Urothelium cell line (cell line): Measurements from ENCODE around the gene DIP2A.
"Not testable (repeated sequence)": the region's sequence is repeated elsewhere in the genome, so short reads cannot be mapped to it uniquely, and the experiment has no call there.

Experiments
- DNase-seq: peaks from one replicate; pipeline ENCODE4 v3.0.0; 2011; ENCODE audit warnings: low spot score, mixed read lengths
- FAIRE-seq: peaks from 2 replicates; lab custom pipeline; 2011; peaks lifted over from hg19 to GRCh38; lab: Jason Lieb, UNC

Gene DIP2A

DNA sequence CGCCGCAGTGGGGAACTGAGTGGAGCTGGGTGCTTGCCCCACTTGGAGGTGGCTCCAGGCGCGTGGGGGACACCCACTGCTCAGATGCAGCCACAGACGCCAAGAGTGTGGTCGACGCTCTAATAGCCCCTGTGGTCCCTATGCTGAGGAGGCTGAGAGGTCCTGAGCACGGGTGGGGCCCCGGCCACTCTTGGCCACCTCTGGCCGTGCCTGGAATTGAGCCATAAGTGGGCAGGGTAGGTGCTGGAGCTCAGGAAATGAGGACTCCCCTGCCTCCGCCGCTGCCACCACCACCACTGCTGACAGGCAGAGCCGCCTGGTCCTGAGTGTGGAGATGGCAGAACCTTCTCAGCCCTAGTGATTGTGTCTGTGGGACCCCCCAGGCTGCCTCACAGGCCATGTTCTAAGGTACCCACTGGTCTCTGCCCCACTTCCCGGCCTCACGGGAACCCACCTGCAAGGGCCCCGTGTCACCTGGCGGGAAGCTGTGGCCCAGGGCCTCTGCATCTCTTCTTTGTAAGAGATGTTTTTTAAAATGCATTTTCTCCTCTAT, 34.6 kb upstream of the DIP2A start:
- DNase-seq (no peak), FAIRE-seq (no peak)

DNA sequence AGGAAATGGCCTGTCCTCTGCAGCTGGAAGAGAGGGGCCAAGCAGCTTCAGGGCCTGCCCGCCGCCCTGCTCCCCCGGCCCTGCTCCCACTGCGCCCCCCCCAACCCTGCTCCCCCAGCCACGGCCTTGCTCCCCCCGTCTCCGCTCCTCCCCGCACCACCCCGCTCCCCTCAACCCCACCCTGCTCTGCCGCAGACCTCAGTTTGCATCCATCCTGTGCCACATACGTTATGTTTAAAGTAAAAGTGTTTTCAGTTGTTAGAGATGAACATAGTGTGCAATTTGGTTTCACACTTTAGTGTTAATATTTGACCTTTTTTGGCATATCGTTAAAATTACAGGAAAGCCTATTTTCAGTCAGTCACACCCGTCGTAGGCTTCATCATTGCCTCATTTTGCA, 34.1 kb upstream of the DIP2A start:
- no peak for FAIRE-seq
- DNase-seq: no peak

DNA sequence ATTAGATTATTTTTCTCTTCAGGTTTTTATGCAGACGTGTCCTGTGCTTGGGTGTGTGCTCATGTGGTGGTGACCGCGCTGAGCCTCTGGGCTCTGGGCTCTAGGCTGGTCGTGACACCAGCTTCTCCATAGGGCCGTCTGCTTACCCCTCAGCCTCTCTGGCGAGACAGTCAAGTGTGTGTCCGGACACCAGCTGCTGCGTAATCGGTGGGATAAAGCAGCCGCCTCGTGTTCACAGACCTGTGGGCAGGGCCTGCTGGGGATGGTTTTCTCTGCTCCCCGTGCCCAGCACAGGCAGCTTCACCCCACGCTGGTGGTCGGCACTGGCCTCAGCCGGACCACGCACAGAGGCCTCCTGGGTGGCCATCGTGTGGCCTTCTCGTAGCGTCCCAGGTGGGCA, 33.6 kb upstream of the DIP2A start:
- DNase-seq (no peak), FAIRE-seq (no peak)

DNA sequence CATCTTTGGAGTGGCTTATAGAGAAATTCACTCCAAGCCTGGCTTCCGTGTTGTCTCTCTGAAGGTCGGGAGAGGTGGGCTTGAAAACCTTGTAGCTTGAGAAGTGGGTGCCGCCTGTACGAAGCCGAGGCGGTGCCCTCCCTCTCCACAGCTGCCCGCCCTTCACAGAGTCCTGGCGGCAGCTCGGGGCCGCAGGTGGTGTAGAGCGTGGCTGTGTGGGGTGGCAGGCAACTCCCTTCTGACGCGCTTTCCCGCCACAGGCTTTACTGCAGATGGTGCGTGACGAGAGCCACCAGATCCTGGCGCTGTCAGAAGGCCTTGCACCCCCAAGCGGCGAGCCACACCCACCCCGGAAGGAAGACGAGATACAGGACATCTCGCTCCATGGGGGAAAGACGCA, 33.1 kb upstream of the DIP2A start:
- DNase-seq (no peak), FAIRE-seq (no peak)

DNA sequence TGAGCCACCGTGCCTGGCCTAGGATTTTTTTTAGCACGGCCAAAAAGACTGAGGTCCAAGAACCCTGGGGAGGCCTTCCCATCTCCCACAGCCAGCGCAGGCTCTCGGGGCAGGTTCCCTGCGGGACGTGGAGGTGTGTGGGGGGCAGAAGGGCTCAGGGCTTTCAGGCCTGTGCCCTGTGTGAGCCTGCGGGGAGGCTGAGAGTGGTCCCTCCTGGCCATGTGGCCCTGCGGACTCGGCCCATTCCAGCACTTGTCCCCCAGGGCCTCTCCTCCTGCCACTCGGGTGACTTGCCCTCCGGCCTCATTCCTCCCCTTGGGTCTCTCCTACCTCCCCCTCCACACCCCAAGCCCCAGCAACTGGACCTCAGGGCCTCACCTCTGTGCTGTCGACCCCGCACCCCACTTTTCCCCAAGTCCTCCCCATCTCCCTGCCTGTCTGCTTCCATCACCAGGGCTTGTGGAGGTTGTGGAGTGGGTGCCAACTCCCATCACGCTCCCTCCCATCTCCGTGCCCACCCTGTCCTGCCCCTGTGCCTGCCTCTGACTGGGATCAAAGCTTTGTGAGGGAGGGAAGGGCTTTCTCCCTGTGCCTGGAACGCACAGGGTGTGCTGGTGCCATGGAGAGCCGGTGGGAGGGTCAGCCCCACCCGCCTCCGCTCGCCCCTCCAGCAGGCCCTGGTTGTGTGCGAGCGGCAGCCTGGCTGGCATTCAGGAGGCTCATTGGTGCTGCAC, 32.2 kb upstream of the DIP2A start:
- DNase-seq (no peak), FAIRE-seq (no peak)

DNA sequence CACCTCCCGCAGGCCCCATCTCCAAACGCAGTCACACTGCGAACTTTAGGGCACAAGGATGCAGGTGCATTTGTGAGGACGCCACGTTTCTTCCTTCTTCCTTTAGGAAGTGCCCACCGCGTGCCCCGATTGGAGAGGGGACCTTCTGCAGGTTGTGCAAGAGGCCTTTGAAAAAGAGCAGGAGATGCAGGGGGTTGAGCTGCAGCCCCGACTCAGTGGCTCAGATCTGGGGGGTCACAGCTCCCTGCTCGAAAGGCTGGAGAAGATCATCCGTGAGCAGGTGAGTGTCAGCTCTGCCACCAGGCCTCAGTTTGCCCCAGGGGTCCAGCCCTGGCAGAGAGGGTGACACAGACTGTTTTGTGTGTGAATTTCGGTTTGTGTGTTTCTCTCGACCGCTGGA, 31.2 kb upstream of the DIP2A start:
- no peak for DNase-seq
- FAIRE-seq: no peak

DNA sequence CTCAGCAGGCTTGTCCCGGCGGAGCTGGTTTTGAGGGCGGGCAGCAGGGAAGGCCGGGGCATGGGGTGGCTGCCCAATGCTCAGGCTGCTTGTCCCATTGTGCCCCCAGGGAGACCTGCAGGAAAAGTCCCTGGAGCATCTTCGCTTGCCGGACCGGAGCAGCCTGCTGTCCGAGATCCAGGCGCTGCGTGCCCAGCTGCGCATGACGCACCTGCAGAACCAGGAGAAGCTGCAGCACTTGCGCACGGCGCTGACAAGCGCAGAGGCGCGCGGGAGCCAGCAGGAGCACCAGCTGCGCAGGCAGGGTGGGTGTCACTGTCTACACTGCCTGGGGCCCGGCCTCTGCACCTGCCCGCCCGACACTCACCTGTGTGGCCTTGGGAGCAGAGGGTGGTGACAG, 30.4 kb upstream of the DIP2A start:
- no peak for DNase-seq
- no peak for FAIRE-seq

DNA sequence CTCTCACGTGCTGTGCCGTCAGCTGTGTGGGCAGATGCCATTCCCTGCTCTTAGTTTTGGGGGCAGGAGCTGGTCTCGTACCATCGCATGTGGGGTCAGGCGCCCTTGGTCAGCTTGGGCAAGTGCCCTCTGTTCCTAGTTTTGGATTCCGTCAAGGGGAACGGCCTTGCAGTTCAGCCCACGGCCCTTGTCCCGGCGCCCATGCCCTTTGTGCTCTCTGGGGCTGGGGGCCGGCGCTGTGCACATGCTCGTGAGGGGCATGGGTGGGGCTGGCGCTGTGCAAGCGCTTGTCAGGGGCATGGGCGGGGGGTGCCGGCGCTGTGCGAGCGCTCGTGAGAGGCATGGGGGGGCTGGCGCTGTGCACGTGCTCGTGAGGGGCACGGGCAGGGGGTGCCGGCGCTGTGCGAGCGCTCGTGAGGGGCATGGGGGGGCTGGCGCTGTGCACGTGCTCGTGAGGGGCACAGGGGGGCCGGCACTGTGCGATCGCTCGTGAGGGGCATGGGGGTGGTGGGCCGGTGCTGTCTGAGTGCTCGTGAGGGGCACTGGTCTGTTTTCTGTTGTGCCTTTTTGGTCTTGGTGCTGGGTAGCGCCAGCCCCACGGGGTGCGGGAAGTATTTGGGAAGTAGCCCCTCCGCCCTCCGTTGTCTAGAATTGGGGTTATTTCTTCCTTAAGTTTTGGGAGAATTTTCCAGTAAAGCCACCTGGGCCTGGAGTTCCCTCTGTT, 29.5 kb upstream of the DIP2A start:
- no peak for DNase-seq
- FAIRE-seq: no peak

DNA sequence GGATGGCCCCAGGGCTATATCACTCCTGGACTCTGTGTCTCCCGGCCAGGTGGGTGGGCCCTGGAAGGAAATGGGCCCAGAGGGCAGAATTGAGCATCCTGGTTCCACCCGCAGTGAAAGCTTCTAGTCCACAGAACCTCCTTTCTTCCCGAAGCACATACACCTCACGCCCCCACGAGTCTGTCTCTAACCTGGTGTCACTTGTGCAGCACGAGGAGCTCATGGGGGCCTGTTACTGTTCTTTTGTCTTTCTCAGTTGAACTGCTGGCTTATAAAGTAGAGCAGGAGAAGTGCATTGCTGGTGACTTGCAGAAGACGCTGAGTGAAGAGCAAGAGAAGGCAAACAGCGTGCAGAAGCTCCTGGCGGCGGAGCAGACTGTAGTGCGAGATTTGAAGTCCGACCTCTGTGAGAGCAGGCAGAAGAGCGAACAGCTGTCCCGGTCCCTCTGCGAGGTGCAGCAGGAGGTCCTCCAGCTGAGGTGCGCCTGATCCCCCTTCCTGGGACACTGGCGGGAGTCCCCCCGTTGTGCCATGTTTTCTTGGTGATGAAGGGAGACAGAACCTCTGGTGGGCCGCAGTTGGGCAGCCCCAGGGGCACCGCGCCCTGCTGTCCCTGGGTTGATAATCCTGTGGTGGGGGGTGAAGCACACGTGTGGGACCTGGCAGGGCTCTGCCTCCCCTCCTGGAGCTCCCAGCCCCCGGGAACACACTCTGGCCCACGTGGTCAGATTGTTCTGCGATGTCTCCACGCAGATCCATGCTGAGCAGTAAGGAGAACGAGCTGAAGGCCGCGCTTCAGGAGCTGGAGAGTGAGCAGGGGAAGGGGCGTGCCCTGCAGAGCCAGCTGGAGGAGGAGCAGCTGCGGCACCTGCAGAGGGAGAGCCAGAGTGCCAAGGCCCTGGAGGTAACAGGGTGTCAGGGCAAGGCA, 28.7 kb upstream of the DIP2A start:
- DNase-seq (no peak), FAIRE-seq (no peak)

DNA sequence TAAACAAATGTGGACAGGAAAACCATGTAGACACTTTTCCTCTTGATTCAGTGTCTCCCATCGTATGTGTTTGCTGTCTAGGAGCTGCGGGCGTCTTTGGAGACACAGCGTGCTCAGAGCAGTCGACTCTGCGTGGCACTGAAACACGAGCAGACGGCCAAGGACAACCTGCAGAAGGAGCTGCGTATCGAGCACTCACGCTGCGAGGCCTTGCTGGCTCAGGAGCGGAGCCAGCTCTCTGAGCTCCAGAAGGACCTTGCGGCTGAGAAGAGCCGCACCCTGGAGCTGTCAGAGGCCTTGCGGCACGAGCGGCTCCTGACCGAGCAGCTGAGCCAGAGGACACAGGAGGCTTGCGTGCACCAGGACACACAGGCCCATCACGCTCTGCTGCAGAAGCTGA, 27.2 kb upstream of the DIP2A start:
- DNase-seq: no peak
- FAIRE-seq: no peak

DNA sequence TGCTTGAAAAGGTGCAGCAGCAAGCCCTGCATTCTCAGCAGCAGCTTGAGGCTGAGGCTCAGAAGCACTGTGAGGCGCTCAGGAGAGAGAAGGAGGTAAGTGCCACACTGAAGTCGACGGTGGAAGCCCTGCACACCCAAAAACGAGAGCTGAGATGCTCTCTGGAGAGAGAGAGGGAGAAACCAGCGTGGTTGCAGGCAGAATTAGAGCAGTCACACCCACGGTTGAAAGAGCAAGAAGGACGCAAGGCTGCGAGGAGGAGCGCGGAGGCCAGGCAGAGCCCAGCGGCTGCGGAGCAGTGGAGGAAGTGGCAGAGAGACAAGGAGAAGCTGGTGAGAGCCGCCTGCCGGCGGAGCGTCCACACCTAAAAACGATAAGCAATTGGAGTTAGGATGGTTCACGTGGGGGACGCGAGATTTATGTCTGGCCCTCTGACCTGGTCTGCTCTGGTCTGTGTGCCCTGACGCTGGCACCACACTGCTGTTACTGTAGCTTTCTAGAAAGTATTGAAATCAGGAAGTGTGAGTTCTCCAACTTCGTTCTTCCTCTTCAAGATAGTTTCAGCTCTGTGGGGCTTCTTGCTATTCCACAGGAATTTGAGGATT, 26.7 kb upstream of the DIP2A start:
- no peak for FAIRE-seq
- no peak for DNase-seq

DNA sequence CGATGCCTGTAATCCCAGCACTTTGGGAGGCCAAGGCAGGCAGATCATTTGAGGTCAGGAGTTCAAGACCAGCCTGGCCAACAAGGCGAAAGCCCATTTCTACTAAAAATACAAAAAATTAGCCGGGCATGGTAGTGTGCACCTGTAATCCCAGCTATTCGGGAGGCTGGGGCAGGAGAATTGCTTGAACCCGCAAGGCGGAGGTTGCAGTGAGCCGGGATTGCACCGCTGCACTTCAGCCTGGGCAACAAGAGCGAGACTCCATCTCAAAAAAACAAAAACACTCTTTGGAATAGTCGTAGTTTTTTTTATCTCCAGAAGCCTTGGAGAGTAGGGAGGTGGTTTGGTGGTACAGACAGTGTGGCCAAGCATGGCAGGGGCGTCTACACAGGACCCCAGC, 25.6 kb upstream of the DIP2A start:
- not testable (repeated sequence) for DNase-seq, FAIRE-seq

DNA sequence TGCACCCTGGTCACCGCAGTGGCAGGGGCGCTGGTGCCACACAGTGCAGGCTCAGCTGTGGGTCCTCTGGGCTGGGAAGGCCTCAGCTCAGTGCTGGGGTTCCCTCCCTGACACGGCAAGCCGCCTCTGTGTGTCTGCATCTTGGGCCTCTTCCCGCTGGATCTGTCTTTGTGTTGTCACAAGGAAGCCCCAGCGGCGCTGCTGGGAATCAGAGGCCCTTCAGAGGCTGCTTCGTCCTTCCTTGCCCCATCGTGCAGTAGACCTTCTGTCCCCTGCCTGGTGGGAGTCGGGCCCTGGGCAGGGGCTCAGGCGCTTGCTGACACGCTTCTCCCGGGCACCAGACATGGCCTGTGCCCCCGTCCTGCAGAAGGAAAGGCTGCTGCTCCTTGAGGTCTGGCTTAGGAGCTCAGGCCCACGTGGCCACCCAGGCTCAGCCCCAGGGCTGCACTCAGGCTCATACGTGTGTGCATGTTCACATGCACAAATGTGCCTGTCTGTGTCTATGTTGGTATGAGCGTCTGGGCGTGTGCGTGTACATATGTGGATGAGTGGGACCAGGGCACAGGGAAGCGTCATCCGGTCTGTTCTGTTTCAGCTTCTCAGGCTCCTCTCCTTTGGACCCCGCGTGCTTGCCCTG, 24.3 kb upstream of the DIP2A start:
- DNase-seq (no peak), FAIRE-seq (no peak)

DNA sequence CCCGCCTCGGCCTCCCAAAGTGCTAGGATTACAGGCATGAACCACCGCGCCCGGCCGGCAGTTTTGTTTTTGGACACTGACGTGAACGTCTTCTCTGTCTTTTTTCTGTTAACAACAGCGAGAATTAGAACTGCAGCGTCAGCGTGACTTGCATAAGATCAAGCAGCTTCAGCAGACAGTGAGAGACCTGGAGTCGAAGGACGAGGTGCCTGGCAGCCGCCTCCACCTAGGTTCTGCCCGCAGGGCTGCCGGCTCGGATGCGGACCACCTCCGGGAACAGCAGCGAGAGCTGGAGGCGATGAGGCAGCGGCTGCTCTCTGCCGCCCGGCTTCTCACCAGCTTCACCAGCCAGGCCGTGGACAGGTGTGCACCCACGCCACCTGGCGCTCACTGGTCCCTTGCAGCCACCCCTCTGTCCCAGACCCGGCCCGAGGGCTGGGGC, 22.9 kb upstream of the DIP2A start:
- DNase-seq (no peak), FAIRE-seq (no peak)

DNA sequence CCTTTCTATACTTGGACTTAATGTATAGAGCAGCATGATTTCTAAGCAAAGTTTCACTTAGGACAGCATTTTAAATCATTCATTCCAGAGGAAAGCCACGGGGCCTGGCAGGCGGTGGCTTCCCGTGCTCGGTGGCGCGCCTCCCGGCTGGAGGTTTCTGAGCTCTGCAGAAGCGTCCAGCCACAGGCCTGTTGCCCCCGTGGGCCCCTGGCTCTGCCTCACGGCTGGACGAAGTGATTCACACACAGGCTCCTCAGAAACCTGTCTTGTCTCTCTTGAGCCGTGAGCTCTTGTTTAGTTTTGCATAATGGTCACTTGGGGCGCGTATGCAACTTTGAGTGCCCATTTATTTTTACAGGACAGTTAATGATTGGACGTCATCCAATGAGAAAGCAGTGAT, 22.1 kb upstream of the DIP2A start:
- DNase-seq (no peak), FAIRE-seq (no peak)

DNA sequence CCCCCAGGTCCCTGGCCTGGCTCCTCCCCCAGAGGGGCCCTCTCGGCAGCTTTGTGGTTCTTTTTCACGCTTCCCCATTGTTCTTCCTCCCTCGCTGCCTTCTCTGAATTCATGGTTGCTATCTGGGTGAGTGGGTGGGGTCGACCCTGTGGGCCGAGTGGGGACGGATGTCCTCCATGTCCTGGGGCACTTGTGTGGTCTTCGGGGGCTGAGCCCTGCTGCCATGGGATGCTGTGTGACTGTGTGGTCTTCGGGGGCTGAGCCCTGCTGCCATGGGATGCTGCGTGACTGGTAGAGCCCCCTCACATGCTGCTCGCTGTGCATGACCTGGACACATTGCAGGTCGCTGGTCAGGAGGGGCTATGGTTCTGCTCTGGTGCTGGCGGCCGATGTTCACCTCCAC, 21.6 kb upstream of the DIP2A start:
- no peak for FAIRE-seq
- DNase-seq: no peak

DNA sequence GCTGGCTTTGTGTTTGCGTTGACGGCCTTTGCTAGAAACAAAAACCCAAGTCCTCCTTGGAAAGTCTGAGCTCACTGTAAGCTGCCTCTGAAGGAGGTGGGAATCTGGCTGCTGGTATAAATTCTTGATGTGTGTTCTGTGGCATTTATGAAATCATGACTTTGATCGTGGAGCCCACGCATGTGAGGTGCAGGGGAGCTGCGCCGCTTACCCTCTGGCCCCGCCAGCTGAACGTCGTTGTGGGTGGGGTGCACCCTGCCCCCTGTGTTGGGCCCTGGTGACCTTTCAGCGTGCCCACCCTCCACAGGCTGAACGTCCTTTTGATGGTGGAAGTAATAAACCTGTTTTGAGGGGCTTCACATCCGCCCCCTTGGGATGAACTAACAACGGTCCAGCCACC, 21.2 kb upstream of the DIP2A start:
- DNase-seq (no peak), FAIRE-seq (no peak)

DNA sequence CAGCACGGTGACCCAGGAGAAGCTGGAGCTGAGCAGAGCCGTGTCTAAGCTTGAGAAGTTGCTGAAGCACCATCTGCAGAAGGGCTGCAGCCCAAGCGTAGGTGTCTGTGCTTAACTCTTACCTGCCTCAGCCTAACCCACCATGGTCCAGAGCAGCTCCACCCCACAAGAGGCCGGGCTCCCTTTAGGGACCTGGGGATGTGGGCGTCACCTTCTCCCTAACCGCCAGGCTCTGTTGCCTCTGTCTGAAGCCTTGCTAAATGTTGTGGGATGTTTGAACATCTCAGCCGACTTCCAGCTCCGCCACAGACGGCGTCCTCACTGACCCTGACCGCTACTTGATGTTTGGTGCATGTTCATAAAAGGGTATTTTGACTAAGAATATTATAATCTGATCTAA, 20.4 kb upstream of the DIP2A start:
- DNase-seq: no peak
- FAIRE-seq: no peak

DNA sequence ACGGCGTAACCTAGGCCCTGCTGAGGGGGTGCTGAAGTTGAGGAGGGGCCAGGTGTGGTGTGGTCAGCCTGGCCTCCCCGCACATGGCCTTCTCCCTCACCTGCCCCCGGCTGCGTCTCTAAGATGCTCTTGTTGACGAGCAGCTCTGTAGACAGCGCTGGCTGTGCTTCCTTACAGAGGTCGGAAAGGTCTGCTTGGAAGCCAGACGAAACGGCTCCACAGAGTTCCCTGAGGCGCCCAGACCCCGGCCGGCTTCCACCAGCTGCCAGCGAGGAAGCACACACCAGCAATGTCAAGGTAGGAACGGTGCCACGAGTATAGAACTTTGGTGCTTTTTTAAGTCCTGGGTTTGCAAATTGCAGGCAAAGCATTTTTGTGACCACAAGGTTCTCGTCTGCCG, 18.8 kb upstream of the DIP2A start:
- DNase-seq (no peak), FAIRE-seq (no peak)

DNA sequence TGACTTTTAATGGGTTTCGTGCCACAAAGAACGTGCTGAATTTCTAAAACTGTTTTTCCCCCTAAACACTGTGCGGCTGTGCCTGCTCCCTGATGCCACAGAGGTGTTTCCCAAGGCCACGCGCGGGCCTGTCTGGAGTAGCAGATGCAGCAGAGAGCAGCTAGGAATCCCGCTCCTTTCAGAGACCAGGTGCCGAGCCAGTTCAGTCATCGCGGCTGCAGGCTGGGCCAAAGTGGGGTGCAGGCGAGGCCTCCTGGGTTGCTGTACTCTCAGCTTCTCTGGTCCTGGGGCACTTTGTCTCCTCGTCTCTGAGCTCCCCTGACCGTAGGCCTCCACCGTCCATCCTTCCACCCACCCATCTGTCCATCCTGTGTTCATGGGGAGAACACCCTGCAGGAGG, 17.4 kb upstream of the DIP2A start:
- FAIRE-seq (no peak), DNase-seq (no peak)
